NCI-H2171 treated with DMSO at 0.1 percent for 48 hours (cell line): ENCODE measurements around the gene PSMB11.

Experiments used
- DNase-seq: peaks from one replicate; lab custom pipeline; 2025; lab: John Stamatoyannopoulos, UW

The PSMB11 gene

GRCh38 chr14:23085458-23085857 is 43.4 kb downstream of the PSMB11 start:
- no peak for DNase-seq

- DNase-seq = no peak
These were observed 44.6 kb downstream of the PSMB11 start for GRCh38 chr14:23086565-23086964.

- no peak for DNase-seq
These were observed 47.7 kb downstream of the PSMB11 start for GRCh38 chr14:23089498-23090253.

- DNase-seq = no peak
These were observed 48.2 kb downstream of the PSMB11 start for GRCh38 chr14:23090254-23090636.

GRCh38 chr14:23091294-23092225 is 49.5 kb downstream of the PSMB11 start:
- DNase-seq = no peak

- no peak for DNase-seq
These were observed 51.1 kb downstream of the PSMB11 start for GRCh38 chr14:23093104-23093503.

- DNase-seq = no peak
These were observed 51.5 kb downstream of the PSMB11 start for GRCh38 chr14:23093526-23093925.
